ENCODE results near the gene CHCHD5.
"Not testable (repeated sequence)": the region's sequence is repeated elsewhere in the genome, so short reads cannot be mapped to it uniquely, and the experiment has no call there.

CHCHD5 gene

DNA sequence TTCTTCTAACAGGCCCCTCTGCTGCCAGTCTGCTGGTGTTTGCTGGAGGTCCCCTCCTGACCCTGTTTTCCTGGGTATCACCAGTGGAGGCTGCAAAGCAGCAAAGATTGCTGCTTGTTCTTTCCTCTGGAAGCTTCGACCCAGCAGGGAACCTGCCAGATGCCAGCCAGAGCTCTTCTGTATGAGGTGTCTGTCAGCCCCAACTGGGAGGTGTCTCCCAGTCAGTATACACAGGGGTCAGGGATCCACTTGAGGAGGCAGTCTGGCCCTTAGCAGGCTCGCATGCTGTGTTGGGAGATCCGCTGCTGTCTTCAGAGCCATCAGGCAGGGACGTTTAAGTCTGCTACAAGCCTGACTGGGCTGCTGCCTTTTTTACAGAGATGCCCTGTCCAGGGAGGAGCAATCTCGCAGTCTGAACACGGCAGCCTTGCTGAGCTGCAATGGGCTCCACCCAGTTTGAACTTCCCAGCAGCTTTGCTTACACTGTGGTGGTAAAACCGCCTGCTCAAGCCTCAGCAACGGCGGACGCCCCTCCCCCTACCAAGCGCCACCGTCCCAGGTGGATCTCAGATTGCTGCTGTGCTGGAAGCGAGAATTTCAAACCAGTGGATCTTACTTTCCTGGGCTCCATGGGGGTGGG is 29.9 kb downstream of the CHCHD5 start:
- Histone ChIP-seq H3K27ac (no peak overlapping the region), H3K9ac (no peak overlapping the region), H3K36me3 (ENCODE audit: insufficient read depth) (no peaks in the 10 kb centered on the region), H3K79me2 (ENCODE audit: insufficient read depth, low read depth) (no peaks in the 10 kb centered on the region), H3K4me2 (no peak overlapping the region), H4K20me1 (ENCODE audit: insufficient read depth) (no peaks in the 10 kb centered on the region), H2AFZ (ENCODE audit: low read depth) (no peak overlapping the region), H3K4me3 (IDR thresholded peaks at IDR 0.05; ENCODE audit: insufficient read depth, low read depth, low read length) (no peak overlapping the region), H3K27me3 (ENCODE audit: insufficient read depth, low read depth) (no peaks in the 10 kb centered on the region), H3K4me1 (ENCODE audit: low read depth, poor library complexity, severe bottlenecking) (no peaks in the 10 kb centered on the region)
- TF ChIP-seq, protein P1, sequence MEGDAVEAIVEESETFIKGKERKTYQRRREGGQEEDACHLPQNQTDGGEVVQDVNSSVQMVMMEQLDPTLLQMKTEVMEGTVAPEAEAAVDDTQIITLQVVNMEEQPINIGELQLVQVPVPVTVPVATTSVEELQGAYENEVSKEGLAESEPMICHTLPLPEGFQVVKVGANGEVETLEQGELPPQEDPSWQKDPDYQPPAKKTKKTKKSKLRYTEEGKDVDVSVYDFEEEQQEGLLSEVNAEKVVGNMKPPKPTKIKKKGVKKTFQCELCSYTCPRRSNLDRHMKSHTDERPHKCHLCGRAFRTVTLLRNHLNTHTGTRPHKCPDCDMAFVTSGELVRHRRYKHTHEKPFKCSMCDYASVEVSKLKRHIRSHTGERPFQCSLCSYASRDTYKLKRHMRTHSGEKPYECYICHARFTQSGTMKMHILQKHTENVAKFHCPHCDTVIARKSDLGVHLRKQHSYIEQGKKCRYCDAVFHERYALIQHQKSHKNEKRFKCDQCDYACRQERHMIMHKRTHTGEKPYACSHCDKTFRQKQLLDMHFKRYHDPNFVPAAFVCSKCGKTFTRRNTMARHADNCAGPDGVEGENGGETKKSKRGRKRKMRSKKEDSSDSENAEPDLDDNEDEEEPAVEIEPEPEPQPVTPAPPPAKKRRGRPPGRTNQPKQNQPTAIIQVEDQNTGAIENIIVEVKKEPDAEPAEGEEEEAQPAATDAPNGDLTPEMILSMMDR (conservative IDR thresholded peaks at IDR 0.05; ENCODE audit: low read depth, low read length): no peak

DNA sequence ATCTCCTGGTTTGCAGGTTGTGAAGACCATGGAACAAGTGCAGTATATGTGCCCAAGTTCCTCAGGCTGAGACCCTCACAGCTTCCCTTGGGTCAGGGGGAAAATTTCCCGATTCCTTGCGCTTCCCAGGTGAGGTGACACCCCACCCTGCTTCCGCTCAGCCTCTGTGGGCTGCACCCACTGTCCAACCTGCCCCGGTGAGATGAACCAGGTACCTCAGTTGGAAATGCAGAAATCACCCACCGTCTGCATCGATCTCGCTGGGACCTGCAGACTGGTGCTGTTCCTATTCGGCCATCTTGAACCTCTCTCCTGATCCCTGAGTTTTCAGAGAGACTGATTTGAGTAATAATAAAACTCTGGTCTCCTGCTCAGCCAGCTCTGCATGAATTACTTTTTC is 30.6 kb downstream of the CHCHD5 start:
- no peaks in the 10 kb centered on the region for H3K79me2 ChIP-seq (ENCODE audit: insufficient read depth, low read depth)
- TF ChIP-seq, protein P1 (conservative IDR thresholded peaks at IDR 0.05; ENCODE audit: low read depth, low read length): no peak
- no peaks in the 10 kb centered on the region for H3K27me3 ChIP-seq (ENCODE audit: insufficient read depth, low read depth)
- no peaks in the 10 kb centered on the region for H3K4me1 ChIP-seq (ENCODE audit: low read depth, poor library complexity, severe bottlenecking)
- no peak overlapping the region for H3K4me2 ChIP-seq
- H4K20me1 ChIP-seq (ENCODE audit: insufficient read depth): no peaks in the 10 kb centered on the region
- no peak overlapping the region for H3K9ac ChIP-seq
- no peak overlapping the region for H3K27ac ChIP-seq
- no peak overlapping the region for H2AFZ ChIP-seq (ENCODE audit: low read depth)
- no peaks in the 10 kb centered on the region for H3K36me3 ChIP-seq (ENCODE audit: insufficient read depth)
- H3K4me3 ChIP-seq (IDR thresholded peaks at IDR 0.05; ENCODE audit: insufficient read depth, low read depth, low read length): no peak overlapping the region

DNA sequence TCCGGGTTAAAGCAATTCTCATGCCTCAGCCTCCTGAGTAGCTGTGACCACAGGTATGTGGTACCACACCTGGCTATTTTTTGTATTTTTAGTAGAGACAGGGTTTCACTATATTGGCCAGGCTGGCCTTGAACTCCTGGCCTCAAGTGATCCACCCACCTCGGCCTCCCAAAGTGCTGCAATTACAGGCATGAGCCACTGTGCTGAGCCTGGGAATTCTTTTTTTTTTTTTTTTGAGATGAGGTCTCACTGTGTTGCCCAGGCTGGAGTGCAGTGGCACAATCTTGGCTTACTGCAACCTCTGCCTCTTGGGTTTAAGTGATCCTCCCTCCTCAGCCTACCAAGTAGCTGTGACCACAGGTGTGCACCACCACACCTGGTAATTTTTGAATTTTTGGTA is 31.4 kb downstream of the CHCHD5 start:
- H3K27me3 ChIP-seq (ENCODE audit: insufficient read depth, low read depth); H3K4me3 ChIP-seq (IDR thresholded peaks at IDR 0.05; ENCODE audit: insufficient read depth, low read depth, low read length); H2AFZ ChIP-seq (ENCODE audit: low read depth); H3K9ac ChIP-seq; H3K4me2 ChIP-seq; H3K36me3 ChIP-seq (ENCODE audit: insufficient read depth); H3K27ac ChIP-seq; H4K20me1 ChIP-seq (ENCODE audit: insufficient read depth); H3K79me2 ChIP-seq (ENCODE audit: insufficient read depth, low read depth); H3K4me1 ChIP-seq (ENCODE audit: low read depth, poor library complexity, severe bottlenecking): not testable (repeated sequence)

DNA sequence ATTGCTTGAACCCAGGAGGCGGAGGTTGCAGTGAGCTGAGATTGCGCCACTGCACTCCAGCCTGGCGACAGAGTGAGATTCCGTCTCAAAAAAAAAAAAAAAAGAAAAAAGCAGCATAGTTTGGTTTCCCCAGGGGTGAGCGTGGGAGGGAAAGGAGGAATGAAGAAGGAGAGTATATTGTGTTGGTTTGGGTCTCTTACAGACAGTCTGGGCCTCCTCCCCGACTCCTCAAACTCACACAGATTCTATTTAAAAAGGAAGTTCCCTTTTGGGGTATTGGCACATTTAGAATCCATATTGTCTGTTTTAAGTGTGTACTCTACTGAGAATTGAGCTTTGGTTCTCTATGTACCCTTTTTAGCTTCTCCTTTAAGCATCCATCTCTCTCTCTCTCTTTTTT is 34.0 kb downstream of the CHCHD5 start:
- H3K4me1 ChIP-seq (ENCODE audit: low read depth, poor library complexity, severe bottlenecking): no peaks in the 10 kb centered on the region
- H3K27ac ChIP-seq: no peak overlapping the region
- H2AFZ ChIP-seq (ENCODE audit: low read depth): no peak overlapping the region
- no peak overlapping the region for H3K9ac ChIP-seq
- no peaks in the 10 kb centered on the region for H3K27me3 ChIP-seq (ENCODE audit: insufficient read depth, low read depth)
- TF ChIP-seq, protein P1 (conservative IDR thresholded peaks at IDR 0.05; ENCODE audit: low read depth, low read length): no peak
- H3K36me3 ChIP-seq (ENCODE audit: insufficient read depth): no peaks in the 10 kb centered on the region
- no peak overlapping the region for H3K4me3 ChIP-seq (IDR thresholded peaks at IDR 0.05; ENCODE audit: insufficient read depth, low read depth, low read length)
- H3K4me2 ChIP-seq: no peak overlapping the region
- no peaks in the 10 kb centered on the region for H4K20me1 ChIP-seq (ENCODE audit: insufficient read depth)
- no peaks in the 10 kb centered on the region for H3K79me2 ChIP-seq (ENCODE audit: insufficient read depth, low read depth)

DNA sequence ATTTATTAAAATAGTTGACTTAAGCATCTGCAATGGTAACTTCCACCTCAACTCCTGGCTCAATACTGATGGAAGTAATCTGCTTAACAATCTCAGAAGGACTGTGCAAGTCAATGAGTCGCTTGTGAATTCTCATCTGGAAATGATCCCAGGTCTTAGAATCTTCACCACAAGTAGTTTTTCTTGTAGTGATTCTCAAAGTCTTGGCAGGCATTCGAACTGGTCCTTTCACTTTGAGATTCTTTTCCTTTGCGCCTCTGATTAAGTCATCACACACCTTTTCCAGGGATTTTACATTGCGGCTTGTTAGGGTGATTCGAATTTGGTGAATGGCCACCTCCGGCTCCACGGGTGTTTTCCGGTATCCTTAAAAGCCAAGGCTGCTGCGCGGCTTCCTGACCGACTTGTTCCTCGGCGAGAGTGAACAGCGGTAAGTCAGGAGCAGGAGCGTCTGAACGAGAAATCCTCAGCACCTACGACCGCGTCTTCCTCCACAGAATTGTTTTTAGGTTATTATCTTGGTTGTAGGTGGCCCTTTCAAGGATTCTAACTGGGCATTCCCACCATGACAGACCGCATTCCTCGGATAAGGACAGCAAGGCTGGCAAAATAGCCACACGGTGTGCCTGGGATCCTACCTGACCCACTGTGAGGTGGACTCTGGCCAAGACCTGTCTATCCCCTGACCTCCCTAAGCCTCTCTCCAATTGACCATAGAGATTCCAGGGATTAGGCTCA is 37.5 kb downstream of the CHCHD5 start:
- Histone ChIP-seq H3K27me3 (ENCODE audit: insufficient read depth, low read depth) (no peaks in the 10 kb centered on the region), H3K9ac (no peak overlapping the region), H3K36me3 (ENCODE audit: insufficient read depth) (no peaks in the 10 kb centered on the region), H3K27ac (no peak overlapping the region), H3K4me3 (IDR thresholded peaks at IDR 0.05; ENCODE audit: insufficient read depth, low read depth, low read length) (no peak overlapping the region), H3K4me2 (no peak overlapping the region), H4K20me1 (ENCODE audit: insufficient read depth) (no peaks in the 10 kb centered on the region), H3K79me2 (ENCODE audit: insufficient read depth, low read depth) (no peaks in the 10 kb centered on the region), H2AFZ (ENCODE audit: low read depth) (no peak overlapping the region), H3K4me1 (ENCODE audit: low read depth, poor library complexity, severe bottlenecking) (no peaks in the 10 kb centered on the region)
- TF ChIP-seq, protein P1 (conservative IDR thresholded peaks at IDR 0.05; ENCODE audit: low read depth, low read length): no peak

Measured in KMS-11 (cell line).